ENCODE results near the gene MAT2B.
A peak's percentile ranks its signal among the peaks of the same experiment; 100 is the strongest.
"Not testable (repeated sequence)": the region's sequence is repeated elsewhere in the genome, so short reads cannot be mapped to it uniquely, and the experiment has no call there.

Gene MAT2B

DNA sequence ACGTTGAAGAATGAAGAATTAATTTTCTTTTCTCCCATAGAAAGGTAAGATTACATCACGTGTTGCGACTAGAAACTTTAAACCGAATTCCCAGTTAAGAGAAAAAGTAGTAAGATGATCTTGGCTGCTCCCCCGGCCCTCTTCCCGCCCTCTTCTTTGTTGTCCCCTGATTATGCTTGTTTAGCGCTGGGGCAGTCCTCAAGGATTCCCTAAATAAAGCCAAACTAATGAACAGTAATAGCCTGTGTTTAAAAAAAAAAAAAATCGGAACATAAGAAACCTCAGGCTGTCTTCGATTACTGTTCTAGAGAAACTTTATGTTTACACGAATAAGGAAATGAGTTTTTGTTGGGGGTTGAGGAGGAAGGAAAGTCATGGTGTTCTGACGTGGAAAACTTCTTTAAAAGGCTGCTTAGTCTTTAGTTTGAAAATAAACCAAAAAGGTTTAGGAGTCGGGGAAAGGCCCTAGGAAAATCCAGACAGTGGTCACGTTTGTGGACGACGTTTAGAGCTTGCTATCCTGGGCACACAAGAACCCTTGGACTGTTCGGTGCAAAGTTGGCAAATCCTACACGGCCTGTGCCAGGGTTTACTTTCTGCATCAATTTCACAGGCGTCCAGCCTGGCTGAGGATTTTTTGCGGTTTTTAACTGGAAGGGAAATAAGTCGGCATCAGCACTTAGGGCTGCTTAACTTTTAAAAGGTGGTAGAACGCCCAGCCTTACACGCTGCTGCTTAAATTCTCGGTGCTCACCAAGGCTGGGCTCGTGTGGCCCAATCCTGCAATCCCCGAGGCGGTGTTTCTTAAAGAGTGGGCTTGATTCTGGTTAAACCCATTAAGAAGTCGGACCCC lies 1.1 kb upstream of the MAT2B start:
- DNase-seq = peak; percentile 22

DNA sequence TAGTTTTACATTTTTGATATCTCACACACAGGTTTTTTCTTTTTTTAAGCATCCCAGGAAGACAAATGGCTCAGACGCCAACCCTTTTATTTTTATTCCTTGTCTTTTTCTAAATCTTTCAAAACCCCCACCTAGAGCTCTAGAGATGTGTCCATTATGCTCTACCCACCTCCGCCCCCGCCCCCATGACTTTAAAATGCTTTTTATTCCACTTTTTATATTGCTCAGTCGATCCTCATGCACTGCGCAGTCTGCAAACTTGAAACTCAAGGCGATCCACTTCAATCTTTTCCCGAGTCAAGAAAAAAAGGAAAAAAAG lies 411 bp upstream of the MAT2B start:
- no peak for DNase-seq

DNA sequence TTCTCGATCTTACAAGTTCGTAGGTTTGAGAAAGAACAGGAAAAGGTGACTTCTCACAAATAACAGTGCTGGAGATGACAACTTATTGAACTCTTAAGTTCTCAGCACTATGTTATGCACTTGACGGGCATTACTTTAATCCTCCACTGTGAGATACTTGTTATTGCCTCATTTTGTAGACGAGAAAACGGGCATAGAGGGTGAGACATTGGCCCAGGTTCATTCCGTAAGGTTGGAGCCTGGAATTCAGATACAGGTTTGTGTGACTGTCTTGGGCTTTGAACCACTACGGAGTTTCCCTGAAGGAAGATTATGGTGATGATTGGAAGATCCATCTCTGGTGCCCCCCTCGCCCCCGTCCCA lies 657 bp downstream of the MAT2B start:
- no peak for DNase-seq

DNA sequence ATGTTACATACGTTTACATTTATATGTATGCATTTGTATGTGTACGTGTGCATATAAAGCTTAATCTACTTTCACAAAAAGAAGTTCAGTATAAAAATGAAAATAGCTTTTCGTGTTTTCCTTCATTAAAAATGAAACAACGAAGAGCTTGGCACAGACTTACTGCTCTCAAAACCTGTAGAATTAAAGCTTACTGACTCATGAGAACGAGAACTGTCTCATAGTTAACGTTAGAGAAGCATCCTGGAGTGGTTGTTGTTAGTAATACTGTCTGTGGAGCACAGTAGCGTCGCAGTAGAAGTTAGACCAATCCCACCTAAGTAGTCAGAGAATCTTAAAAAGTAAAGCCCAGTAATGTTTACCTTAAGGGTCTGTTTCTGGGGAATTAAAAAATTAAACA lies 1.3 kb downstream of the MAT2B start:
- no peak for DNase-seq

DNA sequence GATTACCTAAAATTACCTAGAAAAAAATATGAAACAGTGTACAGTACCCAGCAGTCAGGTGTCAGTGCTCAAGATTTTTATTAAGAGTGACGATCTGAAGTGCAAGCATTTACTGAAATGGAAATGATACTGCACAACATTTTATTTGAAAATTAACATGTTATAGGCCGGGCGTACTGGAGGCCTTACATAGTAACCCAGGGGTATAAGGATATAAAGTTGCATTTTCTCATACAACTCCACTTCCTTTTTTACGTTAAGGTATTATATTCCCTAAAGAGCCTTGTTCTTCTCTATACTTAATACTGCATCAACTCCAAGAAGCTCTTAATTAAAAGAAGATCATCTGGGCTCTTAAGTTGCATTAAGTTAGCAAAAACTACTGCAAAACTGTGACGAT lies 3.3 kb downstream of the MAT2B start:
- DNase-seq = no peak

DNA sequence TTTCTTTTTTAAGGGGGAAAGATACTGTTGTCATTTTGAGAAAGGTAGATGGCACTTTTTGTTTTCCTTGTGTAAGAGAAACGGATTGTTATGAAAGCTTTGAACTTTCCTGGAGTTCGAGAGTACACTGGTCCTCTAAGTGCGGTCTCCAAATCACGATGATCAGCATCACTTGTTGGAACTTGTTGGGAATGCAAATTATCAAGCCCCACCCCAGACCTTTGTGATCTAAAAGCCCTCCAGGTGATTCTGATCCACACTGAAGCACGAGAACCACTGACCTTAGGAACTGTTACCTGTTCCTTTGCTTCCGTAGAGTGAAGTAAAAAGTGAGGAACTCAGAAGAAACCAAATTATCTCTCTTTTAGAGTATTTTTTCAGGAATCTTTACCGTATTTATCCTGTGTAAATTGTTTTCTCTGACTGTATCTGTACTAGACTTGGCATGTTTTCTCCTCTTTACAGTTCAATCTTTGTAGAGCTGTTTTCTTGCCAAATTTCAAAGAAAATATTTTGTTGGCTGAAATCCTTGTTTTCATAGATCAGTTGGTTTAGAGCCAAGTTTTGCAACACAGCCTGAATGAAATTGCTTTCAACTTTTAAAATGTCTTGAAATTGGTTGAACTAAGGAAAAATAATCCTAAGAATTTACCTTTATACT lies 4.0 kb downstream of the MAT2B start:
- DNase-seq = no peak

DNA sequence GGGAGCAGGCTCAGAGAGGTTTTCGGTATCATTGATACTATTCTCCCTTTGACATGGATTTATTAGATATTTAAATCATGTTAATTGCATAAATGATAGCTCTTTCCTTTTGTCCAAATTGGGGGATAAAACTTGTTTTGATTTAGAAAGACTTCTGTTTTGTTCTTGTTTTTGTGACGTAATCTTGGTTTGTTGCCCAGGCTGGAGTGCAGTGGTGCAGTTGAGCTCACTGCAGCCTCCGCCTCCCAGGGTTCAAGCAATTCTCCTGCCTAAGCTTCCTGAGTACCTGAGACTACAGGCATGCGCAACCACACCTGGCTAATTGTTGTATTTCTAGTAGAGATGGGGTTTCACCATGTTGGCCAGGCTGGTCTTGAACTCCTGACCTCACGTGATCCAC lies 7.1 kb downstream of the MAT2B start:
- DNase-seq = no peak

DNA sequence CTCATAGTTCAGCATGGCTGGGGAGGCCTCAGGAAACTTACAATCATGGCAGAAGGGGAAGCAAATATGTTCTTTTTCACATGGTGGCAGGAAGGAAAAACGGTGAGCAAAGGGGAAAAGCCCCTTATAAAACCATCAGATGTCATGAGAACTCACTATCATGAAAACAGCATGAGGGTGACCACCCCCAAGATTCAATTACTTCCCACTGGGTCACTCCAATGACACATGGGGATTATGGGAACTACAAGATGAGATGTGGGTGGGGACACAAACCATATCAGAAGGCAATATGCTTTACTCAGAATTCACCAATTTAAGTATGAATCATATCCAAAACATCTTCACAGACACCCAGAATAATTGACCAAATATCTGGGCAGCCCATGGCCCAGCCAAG lies 19.7 kb downstream of the MAT2B start:
- no peak for DNase-seq

DNA sequence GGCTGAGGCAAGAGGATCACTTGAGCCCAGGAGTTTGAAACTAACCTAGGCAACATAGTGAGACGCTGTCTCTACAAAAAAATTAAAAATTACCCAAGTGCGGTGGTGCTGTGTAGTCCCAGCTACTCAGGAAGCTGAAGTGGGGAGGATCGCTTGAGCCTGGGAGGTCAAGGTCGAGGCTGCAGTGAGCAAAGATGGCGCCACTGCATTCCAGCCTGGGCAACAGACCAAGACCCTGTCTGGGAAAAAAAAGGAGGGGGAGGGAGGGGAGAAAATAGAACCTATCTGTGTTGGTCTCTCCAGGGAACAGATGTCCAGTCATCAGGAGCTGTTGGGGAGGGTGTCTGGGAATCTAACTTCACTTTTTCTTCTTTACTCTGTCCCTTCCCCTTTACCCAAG lies 24.3 kb downstream of the MAT2B start:
- no peak for DNase-seq

DNA sequence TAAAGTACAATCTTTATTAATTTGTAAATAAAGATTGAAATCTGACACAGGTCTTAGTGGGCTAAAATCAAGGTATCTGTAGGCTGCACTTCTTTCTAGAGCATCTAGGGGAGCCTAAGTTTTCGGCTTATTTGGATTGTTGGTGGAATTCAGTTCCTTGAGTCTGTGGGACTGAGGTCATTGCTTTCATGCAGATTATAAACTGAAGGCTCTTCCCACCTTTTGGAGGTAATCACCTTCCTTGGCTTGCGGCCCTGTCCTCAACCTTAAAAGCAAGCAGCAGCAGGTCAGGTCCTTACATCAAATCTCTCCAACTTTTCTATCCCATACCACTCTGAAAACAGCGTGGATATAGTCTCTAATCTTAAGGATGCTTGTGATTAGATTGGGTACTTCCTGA lies 25.9 kb downstream of the MAT2B start:
- DNase-seq = no peak

DNA sequence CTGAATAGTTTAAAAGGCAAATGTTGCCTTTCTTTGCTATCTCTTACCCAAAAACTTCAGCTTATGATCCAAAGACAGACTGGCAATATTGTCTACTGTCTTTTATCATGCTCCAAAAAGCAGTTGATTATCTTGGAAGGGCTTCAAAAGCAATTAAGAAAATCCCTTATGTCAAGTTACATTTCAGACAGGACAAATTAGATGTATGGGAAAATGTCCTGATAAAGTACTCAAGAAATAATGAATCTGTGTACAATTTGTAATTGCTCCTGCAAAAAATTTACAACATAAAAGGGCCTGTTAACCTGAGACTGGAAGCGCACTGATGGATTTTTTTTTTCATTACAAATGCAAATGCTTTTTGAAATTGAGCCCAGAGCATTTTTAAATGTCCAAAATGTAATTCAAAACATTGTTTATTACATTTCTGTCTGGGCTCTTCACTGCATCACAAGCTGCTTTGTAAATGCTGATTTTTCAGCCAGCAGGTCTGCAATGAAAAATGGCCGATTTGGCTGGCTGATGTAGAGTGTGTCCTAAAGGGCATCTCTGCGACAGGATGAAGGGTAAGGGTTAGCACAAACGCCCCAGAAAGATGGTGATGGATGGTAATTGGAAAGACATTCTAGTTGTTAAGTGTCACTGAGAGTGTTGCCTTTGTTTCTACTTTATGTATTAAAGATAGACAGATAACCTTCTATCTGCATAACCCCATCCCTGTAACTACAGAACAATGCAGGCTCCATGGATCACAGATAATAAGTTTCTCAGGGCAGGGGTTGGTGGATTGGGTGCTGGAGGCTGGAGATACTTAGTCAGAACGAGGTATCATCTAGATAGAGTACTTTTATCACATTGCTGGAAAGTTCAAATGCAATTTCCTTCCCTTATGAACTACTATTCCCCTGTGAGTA lies 27.0 kb downstream of the MAT2B start:
- no peak for DNase-seq

DNA sequence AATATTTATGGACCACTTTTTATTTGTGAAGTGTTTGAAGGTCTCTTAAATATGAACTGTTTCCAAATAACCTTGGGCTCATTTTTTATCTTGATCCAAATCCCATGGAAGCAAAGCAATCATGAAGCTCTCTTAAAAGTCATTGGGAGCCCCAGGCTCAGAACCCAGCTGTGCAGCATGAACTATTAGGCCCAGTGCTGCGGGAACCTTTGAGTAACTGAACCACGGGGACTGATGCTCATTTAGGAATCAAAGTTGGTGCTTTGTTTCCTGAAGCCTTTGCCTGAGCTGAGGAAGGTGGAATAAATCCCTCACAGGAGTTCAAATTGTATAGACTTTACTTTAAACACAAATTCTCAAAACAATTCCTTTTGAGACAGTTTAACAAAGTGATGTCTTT lies 27.8 kb downstream of the MAT2B start:
- no peak for DNase-seq

DNA sequence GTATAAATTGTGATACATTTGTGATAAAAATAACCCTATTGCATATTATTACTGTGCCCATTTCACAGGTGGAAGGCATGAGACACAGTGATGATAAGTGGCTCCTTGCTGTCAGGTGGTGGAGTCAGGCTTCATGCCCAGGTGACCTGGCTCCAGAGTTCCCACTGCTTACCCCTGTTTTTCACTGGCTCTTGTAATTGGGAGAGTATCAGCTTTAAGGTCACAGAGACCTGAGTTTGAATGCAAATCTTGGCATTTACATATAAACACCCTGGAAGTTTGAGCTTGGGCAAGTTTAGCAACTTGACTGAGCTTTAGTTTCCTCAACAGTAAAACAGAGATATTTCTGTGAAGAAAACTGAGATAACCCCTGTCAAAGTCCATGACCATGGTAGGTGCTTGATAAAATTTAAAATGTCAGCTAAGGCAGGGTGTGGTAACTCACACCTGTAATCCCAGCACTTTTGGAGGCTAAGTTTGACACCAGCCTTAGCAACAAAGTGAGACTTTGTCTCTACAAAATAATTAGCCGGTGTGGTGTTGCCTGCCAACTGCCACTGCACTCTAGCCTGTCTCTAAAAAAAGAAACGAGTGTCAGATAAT lies 29.2 kb downstream of the MAT2B start:
- no peak for DNase-seq

DNA sequence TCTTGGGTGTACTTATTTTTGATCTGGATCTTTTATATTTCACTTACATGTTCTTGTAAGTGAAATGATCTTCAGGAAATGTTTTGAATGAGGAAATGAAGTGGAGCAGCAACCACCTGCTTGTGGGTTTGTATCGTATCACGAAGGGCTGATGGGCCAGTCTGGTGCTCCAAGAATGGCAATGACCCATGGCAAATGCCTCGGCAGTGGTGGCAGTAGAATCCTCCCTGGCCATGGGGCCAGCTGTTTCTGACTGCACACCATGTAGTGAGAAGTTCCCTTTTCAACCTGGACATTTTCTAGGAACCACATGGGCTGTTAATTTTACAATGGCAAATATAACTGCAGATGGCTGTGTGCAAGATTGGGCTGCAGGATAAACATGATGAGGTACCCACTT lies 29.9 kb downstream of the MAT2B start:
- DNase-seq = no peak

DNA sequence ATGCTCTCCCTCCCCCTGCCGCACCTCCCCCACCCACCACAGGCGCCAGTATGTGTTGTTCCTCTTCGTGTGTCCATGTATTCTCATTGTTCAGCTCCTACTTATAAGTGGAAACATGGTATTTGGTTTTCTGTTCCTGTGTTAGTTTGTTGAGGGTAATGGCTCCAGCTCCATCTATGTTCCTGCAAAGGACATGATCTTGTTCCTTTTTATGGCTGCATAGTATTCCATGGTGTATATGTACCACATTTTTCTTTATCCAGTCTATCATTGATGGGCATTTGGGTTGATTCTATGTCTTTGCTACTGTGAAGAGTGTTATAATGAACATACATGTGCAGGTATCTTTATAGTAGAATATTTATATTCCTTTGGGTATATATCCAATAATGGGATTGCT lies 31.0 kb downstream of the MAT2B start:
- DNase-seq = not testable (repeated sequence)

DNA sequence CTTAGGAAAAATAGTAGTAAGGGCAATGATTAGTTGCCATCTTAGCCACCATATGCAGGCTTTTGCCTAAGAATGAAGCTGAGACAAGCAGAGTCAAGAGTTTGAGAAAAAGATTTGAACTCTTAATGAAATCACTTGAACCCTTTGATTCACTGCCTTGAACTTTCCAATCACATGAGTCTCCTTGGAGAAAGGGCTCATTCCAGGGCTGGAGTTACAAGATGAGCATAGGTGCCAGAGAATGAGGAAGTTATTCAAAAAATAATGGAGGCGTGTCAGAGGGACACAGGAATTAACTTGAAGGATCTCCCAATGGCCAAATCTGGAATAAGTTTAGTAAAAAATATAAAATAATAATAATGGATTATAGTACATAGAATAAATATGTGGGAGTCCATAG lies 35.3 kb downstream of the MAT2B start:
- no peak for DNase-seq

DNA sequence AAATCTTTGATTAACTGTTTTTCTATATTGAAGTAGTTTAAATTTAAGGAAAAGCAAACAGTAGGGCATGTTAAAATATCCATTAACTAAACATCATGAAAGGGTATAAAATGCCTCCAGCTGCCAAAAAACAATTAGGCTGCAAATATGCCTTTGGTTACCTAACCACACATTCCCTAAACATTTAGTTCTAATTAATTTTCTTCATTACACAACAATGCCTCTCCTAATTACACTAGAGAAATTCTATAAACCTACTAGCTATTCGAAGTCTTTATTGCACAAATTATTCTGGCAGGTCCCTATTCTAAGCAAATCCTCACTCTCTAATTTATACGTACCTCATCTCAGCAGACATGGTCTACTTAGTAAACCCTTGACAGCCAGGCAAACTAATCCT lies 37.4 kb downstream of the MAT2B start:
- DNase-seq = no peak

DNA sequence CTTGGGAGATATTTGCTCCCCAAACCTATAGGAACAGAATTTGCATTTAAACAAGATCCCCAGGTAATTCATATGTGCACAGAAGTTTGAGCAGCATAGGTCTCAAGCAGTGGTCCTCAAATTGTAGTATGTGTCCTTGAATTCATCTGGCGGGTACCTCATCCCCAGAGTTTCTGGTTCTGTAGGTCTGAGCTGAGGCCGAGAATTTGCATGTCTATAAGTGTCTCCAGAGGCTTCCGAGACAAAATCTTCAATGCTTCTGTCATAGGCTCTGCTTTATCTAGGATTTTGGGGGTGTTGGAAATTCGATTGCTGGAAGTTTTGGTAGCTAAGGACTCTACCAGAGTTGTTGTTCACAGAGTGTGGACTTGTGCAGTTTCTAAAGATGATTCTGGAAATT lies 38.6 kb downstream of the MAT2B start:
- no peak for DNase-seq

DNA sequence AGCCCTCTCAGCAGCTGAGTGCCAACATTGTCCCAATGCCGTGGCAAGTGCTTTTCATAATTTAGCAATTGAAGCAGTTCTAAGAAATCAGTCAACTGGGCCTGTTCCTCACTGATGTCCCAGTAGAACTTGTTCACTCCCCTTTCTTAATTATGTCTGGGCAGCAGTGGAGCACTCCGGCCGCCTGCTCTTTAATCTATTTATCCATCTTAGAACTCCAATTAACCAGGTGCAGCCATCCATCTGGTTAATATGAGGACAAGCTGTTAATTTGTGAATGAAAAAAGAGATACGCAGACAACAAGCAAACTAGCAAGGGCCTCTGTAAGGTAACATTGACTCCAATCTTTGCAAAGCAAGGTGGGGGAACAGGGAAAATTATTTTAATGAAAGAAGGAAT lies 39.4 kb downstream of the MAT2B start:
- DNase-seq = no peak

DNA sequence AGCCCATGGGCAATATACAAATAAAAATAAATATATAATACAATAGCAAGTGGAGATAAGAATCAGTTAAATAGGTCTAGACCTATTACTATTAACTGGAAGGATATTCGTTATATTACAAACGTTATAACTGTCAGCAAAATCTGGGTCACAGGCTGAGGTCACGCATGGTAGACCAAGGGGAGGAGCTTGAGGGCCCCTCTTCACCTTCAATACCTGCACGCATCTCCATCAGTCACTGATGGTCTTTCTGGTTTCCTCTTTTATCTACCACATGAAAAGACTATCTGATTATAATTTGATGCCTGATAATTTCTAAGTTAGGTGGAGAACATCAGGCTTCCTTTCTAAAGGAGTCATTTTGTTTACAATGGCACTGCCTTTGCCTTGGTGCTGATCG lies 43.2 kb downstream of the MAT2B start:
- DNase-seq = no peak

DNA sequence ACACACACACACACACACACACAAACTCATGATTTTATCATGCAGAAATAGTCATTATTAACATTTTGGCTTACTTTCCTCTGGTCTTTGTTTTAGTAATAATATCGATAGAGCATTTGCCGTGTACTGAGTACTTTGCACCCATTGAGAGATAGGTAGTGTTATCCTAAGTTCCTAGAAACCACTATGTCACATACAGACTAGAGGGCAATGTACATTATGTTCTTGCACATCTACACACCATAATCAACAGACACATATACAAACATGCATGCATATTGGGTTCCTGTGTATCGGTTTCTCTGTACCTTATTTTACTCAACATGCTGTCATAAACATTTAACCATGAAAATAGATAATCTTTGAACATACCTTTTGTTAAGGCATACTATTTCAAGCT lies 45.7 kb downstream of the MAT2B start:
- DNase-seq = no peak

DNA sequence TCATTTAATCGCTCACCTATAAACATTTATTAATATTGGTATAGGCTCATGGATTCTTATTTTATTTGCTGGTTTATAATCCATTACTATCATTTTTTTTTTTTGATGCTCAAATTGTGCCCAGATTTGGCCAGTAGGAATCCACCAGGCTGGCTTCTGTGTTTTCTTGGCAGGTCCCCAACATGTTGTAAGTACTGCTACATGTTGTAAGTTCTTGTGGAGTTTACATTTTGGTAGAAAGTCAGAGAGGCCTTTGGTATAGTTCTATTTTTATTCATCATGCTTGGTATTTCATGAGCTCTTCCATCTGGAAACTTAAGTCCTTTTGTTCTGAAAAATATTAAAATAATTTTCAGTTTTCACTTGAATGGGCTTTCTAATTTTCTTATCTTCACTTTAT lies 47.1 kb downstream of the MAT2B start:
- no peak for DNase-seq

DNA sequence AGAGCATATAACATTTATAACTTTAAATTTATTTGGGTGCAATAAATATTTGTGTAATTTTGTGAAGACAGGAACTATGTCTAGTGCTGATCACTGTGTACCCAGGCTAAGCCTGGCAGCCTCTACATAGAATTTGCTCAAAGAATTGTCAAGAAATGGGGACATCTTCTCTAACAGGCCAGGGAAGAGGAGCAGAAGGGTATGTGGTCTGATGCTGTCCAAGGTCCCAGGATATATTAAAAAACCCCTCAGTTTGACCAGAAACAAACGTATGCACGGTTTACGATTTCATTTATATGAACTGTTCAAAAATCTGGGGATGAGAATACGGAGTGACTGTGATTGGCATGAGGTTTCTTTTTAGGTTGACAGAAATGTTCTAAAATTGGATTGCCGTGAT lies 55.9 kb downstream of the MAT2B start:
- no peak for DNase-seq

DNA sequence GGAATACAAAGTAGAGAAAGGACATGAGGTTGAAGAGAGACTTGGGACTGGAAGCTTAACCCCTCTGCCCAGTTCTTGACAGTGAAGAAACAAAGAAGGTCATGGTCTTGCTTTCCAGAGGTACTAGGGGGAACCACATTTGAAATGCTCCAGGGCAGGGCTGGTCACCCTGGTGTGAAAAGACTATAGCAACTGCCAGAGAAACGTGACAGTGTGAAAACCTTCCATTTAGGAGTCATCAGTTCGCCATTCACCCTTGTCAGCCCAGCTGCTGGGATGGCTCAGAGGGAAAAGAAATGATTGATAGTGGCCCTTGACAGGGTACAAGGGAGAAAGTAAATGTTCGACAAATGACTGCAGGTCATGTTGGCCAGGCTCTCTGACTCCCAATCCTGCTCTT lies 56.7 kb downstream of the MAT2B start:
- no peak for DNase-seq

All from activated gamma-delta T cell treated with Interleukin-2 at 50 U/mL for 16 hours (primary cell).